HepG2 (cell line): ENCODE results near the gene DIPK1B. TPM values are rescaled to one million over a fixed set of nuclear protein-coding genes. Genes with fewer than 3 reads are reported as not detected.

Source experiments
- ATAC-seq: fragments of 200-7000 bp; cut with Tn5 transposase; 3 replicates; pipeline ENCODE4 v1.9.1; 2020; ENCODE audit warnings: mild to moderate bottlenecking, moderate library complexity
- BruUV-seq: library from RNA; stranded (reverse); fragments of 400-500 nt; replicated peaks from 2 replicates; lab custom pipeline; 2021; lab: Mats Ljungman, UMichigan
- CTCF ChIA-PET: fragments of 300-600 bp; formaldehyde crosslinking; extraction: SDS; loops from one replicate; lab custom pipeline; 2021; ENCODE audit warnings: low total read pairs, inconsistent platforms, low intra/inter-chr PET ratio; lab: Yijun Ruan, JAX
- POLR2A ChIA-PET: fragments of 350-600 bp; sonication (Branson Sonifier 250); formaldehyde crosslinking; loops from one replicate; lab custom pipeline; 2020; ENCODE audit warnings: antibody characterized with exemption, inconsistent platforms; lab: Yijun Ruan, JAX
- DNase-seq: peaks from one replicate; pipeline ENCODE4 v3.0.0-alpha.2; 2015; ENCODE audit warnings: low spot score
- FAIRE-seq: peaks from 3 replicates; lab custom pipeline; 2011; peaks lifted over from hg19 to GRCh38; lab: Jason Lieb, UNC
- H2AFZ ChIP-seq: one replicate; pipeline ENCODE4 v1.6.1; 2011; ENCODE audit warnings: low read length, inconsistent platforms
- H3K27ac ChIP-seq: fragments of 300-600 bp; 3 replicates; pipeline ENCODE4 v1.8.0; 2011; ENCODE audit warnings: mixed run types, mild to moderate bottlenecking, mixed read lengths, low read length, inconsistent platforms; ENCODE audit not compliant: insufficient read depth; ENCODE audit errors: extremely low read length
- H3K27me3 ChIP-seq, 2 experiments: fragments of 200-600 bp in 1 of 2; 2 replicates in 1 of 2; 3 replicates in 1 of 2; pipeline versions ENCODE4 v1.6.0 to v1.8.0; 2011; ENCODE audit warnings: low read length in 2 of 2, mild to moderate bottlenecking in 2 of 2, moderate library complexity in 2 of 2, inconsistent platforms in 1 of 2; ENCODE audit not compliant: insufficient read depth in 2 of 2, control insufficient read depth in 1 of 2
- H3K36me3 ChIP-seq, 2 experiments: fragments of 200-600 bp in 1 of 2; replicated peaks in 1 of 2; 2 replicates in 1 of 2; 3 replicates in 1 of 2; pipeline versions ENCODE4 v1.5.1 to v1.8.0; 2011; ENCODE audit warnings: low read length in 2 of 2, inconsistent platforms in 1 of 2; ENCODE audit not compliant: insufficient read depth in 2 of 2, control insufficient read depth in 1 of 2
- H3K4me1 ChIP-seq: 2 replicates; pipeline ENCODE4 v1.5.1; 2012; ENCODE audit warnings: low read length, inconsistent platforms; ENCODE audit not compliant: insufficient read depth
- H3K4me2 ChIP-seq: 2 replicates; pipeline ENCODE4 v1.6.0; 2011; ENCODE audit warnings: low read depth, low read length, inconsistent platforms
- H3K4me3 ChIP-seq, 3 experiments: fragments of 200-600 bp in 1 of 3; sonication (generic), shearing (Covaris generic) in 1 of 3; replicated peaks in 1 of 3; 2 replicates each; pipeline ENCODE4 v1.5.1; 2011 to 2016; ENCODE audit warnings: low read length in 3 of 3, inconsistent platforms in 2 of 3, low read depth in 2 of 3, mild to moderate bottlenecking in 2 of 3, control low read depth in 1 of 3, mixed read lengths in 1 of 3; ENCODE audit not compliant: insufficient read depth in 1 of 3
- H3K79me2 ChIP-seq: one replicate; pipeline ENCODE4 v1.6.1; 2011; ENCODE audit warnings: low read length, inconsistent platforms; ENCODE audit not compliant: insufficient read depth
- H3K9ac ChIP-seq: 2 replicates; pipeline ENCODE4 v1.6.0; 2011; ENCODE audit warnings: mild to moderate bottlenecking, low read depth, low read length, inconsistent platforms; ENCODE audit not compliant: insufficient read depth
- H3K9me3 ChIP-seq: 2 replicates; pipeline ENCODE4 v1.5.1; 2012; ENCODE audit warnings: mild to moderate bottlenecking, low read length
- H4K20me1 ChIP-seq: 2 replicates; pipeline ENCODE4 v1.6.0; 2011; ENCODE audit warnings: inconsistent platforms, mild to moderate bottlenecking, low read length, moderate library complexity; ENCODE audit not compliant: insufficient read depth
- ELF1 ChIP-seq: sonication (generic); formaldehyde crosslinking; IDR thresholded peaks from 2 replicates; pipeline ENCODE4 v1.4.0; 2020; ENCODE audit warnings: missing genetic modification reagents
- ESRRA ChIP-seq: sonication (generic); formaldehyde crosslinking; IDR thresholded peaks from 2 replicates; pipeline ENCODE4 v1.5.1; 2020; ENCODE audit warnings: mild to moderate bottlenecking, low read depth, missing genetic modification reagents
- GABPA ChIP-seq, 2 experiments: IDR thresholded peaks; 2 replicates each; pipeline ENCODE4 v1.6.1; 2011 to 2016; ENCODE audit warnings: low read depth in 2 of 2, low read length in 1 of 2, missing biosample characterization in 1 of 2, missing genetic modification characterization in 1 of 2
- GFI1 ChIP-seq: sonication (generic); formaldehyde crosslinking; IDR thresholded peaks from 2 replicates; pipeline ENCODE4 v1.5.0; 2020; ENCODE audit warnings: missing genetic modification reagents, mild to moderate bottlenecking, borderline replicate concordance
- KMT2B ChIP-seq: IDR thresholded peaks from 2 replicates; pipeline ENCODE4 v1.6.1; 2016; ENCODE audit warnings: missing genetic modification reagents, missing compliant biosample characterization
- MED13 ChIP-seq: sonication (generic); formaldehyde crosslinking; IDR thresholded peaks from 2 replicates; pipeline ENCODE4 v1.5.0; 2020; ENCODE audit warnings: missing genetic modification reagents
- ZFP62 ChIP-seq: sonication (generic); formaldehyde crosslinking; IDR thresholded peaks from 2 replicates; pipeline ENCODE4 v1.4.0; 2020; ENCODE audit warnings: missing genetic modification reagents
- ZNF256 ChIP-seq: sonication (generic); formaldehyde crosslinking; conservative IDR thresholded peaks from 2 replicates; pipeline ENCODE4 v1.4.0; 2020; ENCODE audit warnings: missing genetic modification reagents
- ZNF382 ChIP-seq: sonication (generic); formaldehyde crosslinking; IDR thresholded peaks from 2 replicates; pipeline ENCODE4 v1.5.0; 2020; ENCODE audit warnings: missing genetic modification reagents, mild to moderate bottlenecking, borderline replicate concordance
- ZNF496 ChIP-seq: sonication (generic); formaldehyde crosslinking; IDR thresholded peaks from 2 replicates; pipeline ENCODE4 v1.8.1; 2023; ENCODE audit warnings: mild to moderate bottlenecking, moderate library complexity, missing genetic modification reagents; ENCODE audit not compliant: insufficient replicate concordance
- ZNF577 ChIP-seq: sonication (generic); formaldehyde crosslinking; IDR thresholded peaks from 2 replicates; pipeline ENCODE4 v1.4.0; 2020; ENCODE audit warnings: mild to moderate bottlenecking, low read depth, missing genetic modification reagents, borderline replicate concordance
- ZNF713 ChIP-seq: sonication (generic); formaldehyde crosslinking; IDR thresholded peaks from 2 replicates; pipeline ENCODE4 v1.4.0; 2020; ENCODE audit warnings: mild to moderate bottlenecking, missing genetic modification reagents
- ZNF891 ChIP-seq: sonication (generic); formaldehyde crosslinking; IDR thresholded peaks from 2 replicates; pipeline ENCODE4 v1.5.0; 2020; ENCODE audit warnings: mild to moderate bottlenecking, missing genetic modification reagents
- ZSCAN9 ChIP-seq: IDR thresholded peaks from 2 replicates; pipeline ENCODE4 v1.6.1; 2016; ENCODE audit warnings: borderline replicate concordance
- WGBS: methylation state at CpG from one replicate; pipeline ENCODE4 v1.1.6; 2017; ENCODE audit warnings: low lambda C conversion rate; 5-methylcytosine and 5-hydroxymethylcytosine counted together
- in situ Hi-C: cut with HindIII; loops from 2 replicates; pipeline ENCODE4 v1.10.0; 2017; ENCODE audit warnings: low pct_unique_long_range_greater_than_20kb; ENCODE audit not compliant: extremely low pct_ligation_motif_present
- intact Hi-C: fragments of 100-400 bp; cut with micrococcal nuclease; formaldehyde crosslinking; loops from one replicate; pipeline ENCODE4 v1.10.0; 2022; ENCODE audit not compliant: unreplicated experiment
- polyA plus RNA-seq, 8 experiments: library from polyadenylated mRNA; depleted of rRNA in 3 of 8; stranded (reverse) in 7 of 8; unstranded in 1 of 8; fragments of >200 nt; fragmentation: Illumina TruSeq in 4 of 8; extraction: Trizol in 4 of 8; gene quantifications; 2 replicates each; pipeline versions ENCODE4 v1.2.1 to v1.2.3, GENCODE V29; 2011 to 2016; ENCODE audit warnings: low read depth in 4 of 8, missing spikeins in 1 of 8, mixed read lengths in 1 of 8; ENCODE audit not compliant: insufficient read depth in 1 of 8
- total RNA-seq, 5 experiments: library from RNA; depleted of rRNA; stranded (reverse); fragments of >200 nt; fragmentation: Illumina TruSeq; extraction: Trizol; gene quantifications; 2 replicates each; pipeline ENCODE4 v1.2.3, GENCODE V29; 2016; ENCODE audit warnings: low read depth in 1 of 5
- TF ChIP-seq, protein P1 (sequence below): sonication (generic); formaldehyde crosslinking; IDR thresholded peaks from 2 replicates; pipeline ENCODE4 v1.4.0; 2020; ENCODE audit warnings: mild to moderate bottlenecking, missing genetic modification reagents
- TF ChIP-seq, protein P2 (sequence below): sonication (generic); formaldehyde crosslinking; conservative IDR thresholded peaks from 2 replicates; pipeline ENCODE4 v1.8.0; 2022; ENCODE audit warnings: missing genetic modification reagents
- TF ChIP-seq, protein P3 (sequence below): sonication (generic); formaldehyde crosslinking; IDR thresholded peaks from 2 replicates; pipeline ENCODE4 v1.8.0; 2022; ENCODE audit warnings: mild to moderate bottlenecking, missing genetic modification reagents; ENCODE audit not compliant: insufficient replicate concordance
- TF ChIP-seq, protein P4 (sequence below): sonication (generic); formaldehyde crosslinking; IDR thresholded peaks from 2 replicates; pipeline ENCODE4 v1.4.0; 2020; ENCODE audit warnings: missing genetic modification reagents
- TF ChIP-seq, protein P5 (sequence below): sonication (generic); formaldehyde crosslinking; IDR thresholded peaks from 2 replicates; pipeline ENCODE4 v1.8.1; 2023; ENCODE audit warnings: mild to moderate bottlenecking, moderate library complexity, missing genetic modification reagents

DIPK1B gene
- total and polyA plus RNA-seq, 2 of the 13 experiments (the other 11 are each of a cell fraction or from before 2014, with no cell fraction given): 0.18 to 3.9 TPM

GRCh38 chr9:136738960-136739359, 26.6 kb downstream of the DIPK1B start:
- intact Hi-C loops (no loop called here), in situ Hi-C loops (no loop called here)
- Histone ChIP-seq H3K27me3 (peaks cover 9 to 74% of the 10 kb centered on the region in 2 experiments), H3K36me3 (no peaks in the 10 kb centered on the region), H2AFZ (no peak overlapping the region), H3K4me1 (peaks cover 25% of the 10 kb centered on the region), H4K20me1 (no peaks in the 10 kb centered on the region), H3K4me2 (no peak overlapping the region), H3K79me2 (no peaks in the 10 kb centered on the region), H3K4me3 (no peak overlapping the region), H3K9ac (no peak overlapping the region), H3K27ac (no peak overlapping the region), H3K9me3 (no peaks in the 10 kb centered on the region)
- DNase-seq (no peak), ATAC-seq (no peak), FAIRE-seq (no peak)
- CTCF ChIA-PET: no interaction called here
- WGBS: 80% methylated on average over 19 of the region's 20 CpGs
- POLR2A ChIA-PET: interaction anchor here (1.2 kb wide), 1 partner anchor 10 kb away, joined by 3 read pairs; no protein-coding TSS in a partner anchor
- no peak for TF ChIP-seq ZNF496 (CRISPR knock-in tag)
- TF ChIP-seq ZNF256 (CRISPR knock-in tag): no peak
- no peak for TF ChIP-seq ZFP62 (CRISPR knock-in tag)
- TF ChIP-seq ZNF713 (CRISPR knock-in tag): no peak
- no peak for TF ChIP-seq ELF1
- no peak for TF ChIP-seq ESRRA (CRISPR knock-in tag)
- no peak for TF ChIP-seq GABPA (IDR thresholded peaks at IDR 0.05; ENCODE audit: low read depth, low read length)
- no peak for TF ChIP-seq GABPA (CRISPR knock-in tag; IDR thresholded peaks at IDR 0.05; ENCODE audit: low read depth)
- TF ChIP-seq, protein P1, sequence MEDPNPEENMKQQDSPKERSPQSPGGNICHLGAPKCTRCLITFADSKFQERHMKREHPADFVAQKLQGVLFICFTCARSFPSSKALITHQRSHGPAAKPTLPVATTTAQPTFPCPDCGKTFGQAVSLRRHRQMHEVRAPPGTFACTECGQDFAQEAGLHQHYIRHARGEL (CRISPR knock-in tag): no peak
- no peak for TF ChIP-seq ZNF891 (CRISPR knock-in tag)
- TF ChIP-seq, protein P2, sequence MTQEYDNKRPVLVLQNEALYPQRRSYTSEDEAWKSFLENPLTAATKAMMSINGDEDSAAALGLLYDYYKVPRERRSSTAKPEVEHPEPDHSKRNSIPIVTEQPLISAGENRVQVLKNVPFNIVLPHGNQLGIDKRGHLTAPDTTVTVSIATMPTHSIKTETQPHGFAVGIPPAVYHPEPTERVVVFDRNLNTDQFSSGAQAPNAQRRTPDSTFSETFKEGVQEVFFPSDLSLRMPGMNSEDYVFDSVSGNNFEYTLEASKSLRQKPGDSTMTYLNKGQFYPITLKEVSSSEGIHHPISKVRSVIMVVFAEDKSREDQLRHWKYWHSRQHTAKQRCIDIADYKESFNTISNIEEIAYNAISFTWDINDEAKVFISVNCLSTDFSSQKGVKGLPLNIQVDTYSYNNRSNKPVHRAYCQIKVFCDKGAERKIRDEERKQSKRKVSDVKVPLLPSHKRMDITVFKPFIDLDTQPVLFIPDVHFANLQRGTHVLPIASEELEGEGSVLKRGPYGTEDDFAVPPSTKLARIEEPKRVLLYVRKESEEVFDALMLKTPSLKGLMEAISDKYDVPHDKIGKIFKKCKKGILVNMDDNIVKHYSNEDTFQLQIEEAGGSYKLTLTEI (CRISPR knock-in tag): no peak
- TF ChIP-seq ZNF382 (CRISPR knock-in tag): no peak
- TF ChIP-seq, protein P3, sequence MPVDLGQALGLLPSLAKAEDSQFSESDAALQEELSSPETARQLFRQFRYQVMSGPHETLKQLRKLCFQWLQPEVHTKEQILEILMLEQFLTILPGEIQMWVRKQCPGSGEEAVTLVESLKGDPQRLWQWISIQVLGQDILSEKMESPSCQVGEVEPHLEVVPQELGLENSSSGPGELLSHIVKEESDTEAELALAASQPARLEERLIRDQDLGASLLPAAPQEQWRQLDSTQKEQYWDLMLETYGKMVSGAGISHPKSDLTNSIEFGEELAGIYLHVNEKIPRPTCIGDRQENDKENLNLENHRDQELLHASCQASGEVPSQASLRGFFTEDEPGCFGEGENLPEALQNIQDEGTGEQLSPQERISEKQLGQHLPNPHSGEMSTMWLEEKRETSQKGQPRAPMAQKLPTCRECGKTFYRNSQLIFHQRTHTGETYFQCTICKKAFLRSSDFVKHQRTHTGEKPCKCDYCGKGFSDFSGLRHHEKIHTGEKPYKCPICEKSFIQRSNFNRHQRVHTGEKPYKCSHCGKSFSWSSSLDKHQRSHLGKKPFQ (CRISPR knock-in tag): no peak
- TF ChIP-seq, protein P4, sequence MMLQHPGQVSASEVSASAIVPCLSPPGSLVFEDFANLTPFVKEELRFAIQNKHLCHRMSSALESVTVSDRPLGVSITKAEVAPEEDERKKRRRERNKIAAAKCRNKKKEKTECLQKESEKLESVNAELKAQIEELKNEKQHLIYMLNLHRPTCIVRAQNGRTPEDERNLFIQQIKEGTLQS (CRISPR knock-in tag): no peak
- TF ChIP-seq, protein P5, sequence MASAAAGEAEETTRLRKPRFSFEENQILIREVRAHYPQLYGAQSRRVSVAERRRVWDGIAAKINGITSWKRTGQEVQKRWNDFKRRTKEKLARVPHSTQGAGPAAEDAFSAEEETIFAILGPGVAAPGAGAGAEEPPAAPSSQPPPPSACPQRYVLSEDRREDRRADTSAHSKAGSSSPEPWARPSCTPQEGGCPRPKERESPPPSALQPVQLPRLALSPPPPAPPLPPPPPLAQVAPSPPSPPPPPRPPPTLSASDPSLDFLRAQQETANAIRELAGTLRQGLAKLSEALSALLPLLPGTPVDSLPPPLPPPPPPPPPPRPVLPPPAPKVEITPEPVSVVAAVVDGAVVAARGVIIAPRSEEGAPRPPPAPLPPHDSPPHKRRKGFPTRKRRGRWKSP: no peak
- TF ChIP-seq ZSCAN9 (CRISPR knock-in tag): no peak
- no peak for TF ChIP-seq ZNF577
- no peak for TF ChIP-seq KMT2B (CRISPR knock-in tag)
- TF ChIP-seq GFI1 (CRISPR knock-in tag): no peak
- no peak for TF ChIP-seq MED13 (CRISPR knock-in tag)
- no TSS peak for BruUV-seq
